Osteoblast (primary cell): ENCODE results near the gene TRIM37. TPM values are rescaled to one million over a fixed set of nuclear protein-coding genes. Genes with fewer than 3 reads are reported as not detected.

ENCODE experiments used
- DNase-seq: peaks from one replicate; pipeline ENCODE4 v3.0.0; 2011; ENCODE audit warnings: low spot score, mixed read lengths; ENCODE audit not compliant: insufficient read length; ENCODE audit errors: missing footprints
- H2AFZ ChIP-seq: 2 replicates; pipeline ENCODE4 v1.6.0; 2011; ENCODE audit warnings: mild to moderate bottlenecking, low read length
- H3K27ac ChIP-seq: 2 replicates; pipeline ENCODE4 v1.5.1; 2011; ENCODE audit warnings: mild to moderate bottlenecking, low read depth, low read length, moderate library complexity
- H3K27me3 ChIP-seq: 2 replicates; pipeline ENCODE4 v1.6.0; 2012; ENCODE audit warnings: mild to moderate bottlenecking, control low read depth, inconsistent platforms, low read length, moderate library complexity; ENCODE audit not compliant: insufficient read depth
- H3K36me3 ChIP-seq: 2 replicates; pipeline ENCODE4 v1.5.1; 2011; ENCODE audit warnings: mild to moderate bottlenecking, low read length, control low read depth, moderate library complexity; ENCODE audit not compliant: insufficient read depth
- H3K4me1 ChIP-seq: 2 replicates; pipeline ENCODE4 v1.5.1; 2011; ENCODE audit warnings: mild to moderate bottlenecking, low read length, control low read depth, moderate library complexity; ENCODE audit not compliant: insufficient read depth
- H3K4me2 ChIP-seq: 2 replicates; pipeline ENCODE4 v1.6.0; 2011; ENCODE audit warnings: mild to moderate bottlenecking, low read length; ENCODE audit not compliant: insufficient read depth
- H3K4me3 ChIP-seq: fragments of 200-600 bp; sonication (generic); 3 replicates; pipeline ENCODE4 v1.5.1; 2012; ENCODE audit warnings: mild to moderate bottlenecking, low read length, inconsistent platforms; ENCODE audit not compliant: insufficient read depth
- H3K79me2 ChIP-seq: 2 replicates; pipeline ENCODE4 v1.6.0; 2012; ENCODE audit warnings: mild to moderate bottlenecking, low read length, control low read depth, inconsistent platforms; ENCODE audit not compliant: insufficient read depth
- H3K9me3 ChIP-seq: 2 replicates; pipeline ENCODE4 v1.5.1; 2011; ENCODE audit warnings: low read depth, low read length, control low read depth
- H4K20me1 ChIP-seq: 2 replicates; pipeline ENCODE4 v1.6.0; 2012; ENCODE audit warnings: mild to moderate bottlenecking, low read length, control low read depth; ENCODE audit not compliant: insufficient read depth
- CTCF ChIP-seq: IDR thresholded peaks from 2 replicates; pipeline ENCODE4 v1.5.1; 2011; ENCODE audit warnings: mild to moderate bottlenecking, low read depth, low read length, moderate library complexity; ENCODE audit errors: extremely low read depth
- total RNA-seq: library from RNA; depleted of rRNA; stranded (reverse); fragments of >200 nt; gene quantifications from 2 replicates; pipeline ENCODE4 v1.2.3, GENCODE V29; 2012

Gene TRIM37, protein sequence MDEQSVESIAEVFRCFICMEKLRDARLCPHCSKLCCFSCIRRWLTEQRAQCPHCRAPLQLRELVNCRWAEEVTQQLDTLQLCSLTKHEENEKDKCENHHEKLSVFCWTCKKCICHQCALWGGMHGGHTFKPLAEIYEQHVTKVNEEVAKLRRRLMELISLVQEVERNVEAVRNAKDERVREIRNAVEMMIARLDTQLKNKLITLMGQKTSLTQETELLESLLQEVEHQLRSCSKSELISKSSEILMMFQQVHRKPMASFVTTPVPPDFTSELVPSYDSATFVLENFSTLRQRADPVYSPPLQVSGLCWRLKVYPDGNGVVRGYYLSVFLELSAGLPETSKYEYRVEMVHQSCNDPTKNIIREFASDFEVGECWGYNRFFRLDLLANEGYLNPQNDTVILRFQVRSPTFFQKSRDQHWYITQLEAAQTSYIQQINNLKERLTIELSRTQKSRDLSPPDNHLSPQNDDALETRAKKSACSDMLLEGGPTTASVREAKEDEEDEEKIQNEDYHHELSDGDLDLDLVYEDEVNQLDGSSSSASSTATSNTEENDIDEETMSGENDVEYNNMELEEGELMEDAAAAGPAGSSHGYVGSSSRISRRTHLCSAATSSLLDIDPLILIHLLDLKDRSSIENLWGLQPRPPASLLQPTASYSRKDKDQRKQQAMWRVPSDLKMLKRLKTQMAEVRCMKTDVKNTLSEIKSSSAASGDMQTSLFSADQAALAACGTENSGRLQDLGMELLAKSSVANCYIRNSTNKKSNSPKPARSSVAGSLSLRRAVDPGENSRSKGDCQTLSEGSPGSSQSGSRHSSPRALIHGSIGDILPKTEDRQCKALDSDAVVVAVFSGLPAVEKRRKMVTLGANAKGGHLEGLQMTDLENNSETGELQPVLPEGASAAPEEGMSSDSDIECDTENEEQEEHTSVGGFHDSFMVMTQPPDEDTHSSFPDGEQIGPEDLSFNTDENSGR
- total RNA-seq: 36.2 and 40.5 TPM in 2 replicates

GRCh38 chr17:59106463-59107305 is at the start of gene TRIM37:
TRIM37 (minus strand) TSS chr17:59106880; CDS start chr17:59106461, 419 bp downstream.
- Histone ChIP-seq H3K4me3 (peak within 1 kb of the TSS; percentile 79), H4K20me1 (no peaks in the 10 kb centered on the region), H3K79me2 (peaks cover 42% of the 10 kb centered on the region), H3K27ac (peak within 1 kb of the TSS; percentile 86), H3K4me1 (peaks cover 17% of the 10 kb centered on the region), H3K9me3 (no peaks in the 10 kb centered on the region), H3K27me3 (no peaks in the 10 kb centered on the region), H3K4me2 (peak within 1 kb of the TSS; percentile 99), H3K36me3 (peaks cover 11% of the 10 kb centered on the region), H2AFZ (peak within 1 kb of the TSS; percentile 85)
- no peak for TF ChIP-seq CTCF
- peak; percentile 96 for DNase-seq

- no peak for TF ChIP-seq CTCF
- Histone ChIP-seq H4K20me1 (no peaks in the 10 kb centered on the region), H3K9me3 (no peaks in the 10 kb centered on the region), H3K4me3 (peak within 1 kb of the TSS; percentile 95), H3K4me2 (peak within 1 kb of the TSS; percentile 90), H3K79me2 (peaks cover 90% of the 10 kb centered on the region), H3K27ac (peak within 1 kb of the TSS; percentile 89), H2AFZ (peak within 1 kb of the TSS; percentile 97), H3K36me3 (no peaks in the 10 kb centered on the region), H3K4me1 (peaks cover 61% of the 10 kb centered on the region), H3K27me3 (no peaks in the 10 kb centered on the region)
- DNase-seq: peak; percentile 89
Observed at GRCh38 chr17:59155439-59156177, 48.9 kb upstream of the TRIM37 start, which contains the start of gene PRR11. PRR11 (plus strand) TSS chr17:59155746; CDS start chr17:59169753, 14,007 bp downstream.

DNA sequence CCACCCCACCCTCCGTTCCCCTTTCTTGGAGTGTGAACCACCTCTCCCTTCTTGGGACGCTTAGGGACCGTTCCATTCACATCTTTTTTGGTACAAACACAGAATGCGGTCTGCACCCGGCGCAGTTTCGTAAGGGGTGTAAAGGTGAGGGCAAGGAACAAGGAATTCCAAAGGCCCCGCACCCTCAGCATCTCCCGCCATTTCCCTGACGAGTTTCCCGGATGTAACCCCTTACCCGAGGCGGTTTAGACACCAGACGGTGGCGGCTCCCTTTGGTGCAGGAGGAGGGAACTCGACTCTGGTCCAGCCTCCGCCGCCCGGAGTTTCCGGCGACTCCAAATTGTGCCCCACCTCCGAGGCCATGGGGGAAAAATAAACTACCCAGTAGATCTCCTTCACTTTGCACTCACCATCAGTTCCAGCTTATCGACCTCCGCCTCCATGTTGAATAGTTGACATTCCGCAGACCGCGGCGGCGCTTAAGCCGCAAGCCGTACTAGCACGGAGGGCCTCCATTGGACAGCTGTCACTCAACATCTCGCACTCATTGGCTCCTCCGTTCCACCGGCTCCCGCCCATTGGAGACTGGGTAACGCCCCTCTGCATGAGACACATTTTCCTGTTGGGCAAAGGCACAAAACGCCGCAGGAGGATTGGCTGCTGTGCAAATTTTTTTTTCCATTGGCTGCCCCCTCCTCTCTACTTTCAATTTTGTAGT is 48.2 kb upstream of the TRIM37 start, which contains the start of gene SKA2:
Gene SKA2 (minus strand): TSS at position 466 of the 718 bp plus-strand sequence. CDS start 23 bp downstream, at position 443.
- peaks cover 90% of the 10 kb centered on the region for H3K79me2 ChIP-seq
- peak within 1 kb of the TSS; percentile 95 for H3K4me3 ChIP-seq
- peak; percentile 65 for DNase-seq
- no peaks in the 10 kb centered on the region for H3K9me3 ChIP-seq
- H4K20me1 ChIP-seq: no peaks in the 10 kb centered on the region
- H2AFZ ChIP-seq: peak within 1 kb of the TSS; percentile 97
- peaks cover 58% of the 10 kb centered on the region for H3K4me1 ChIP-seq
- peak within 1 kb of the TSS; percentile 90 for H3K4me2 ChIP-seq
- no peak for TF ChIP-seq CTCF
- no peaks in the 10 kb centered on the region for H3K36me3 ChIP-seq
- H3K27me3 ChIP-seq: no peaks in the 10 kb centered on the region
- H3K27ac ChIP-seq: peak within 1 kb of the TSS; percentile 89
